GM18508 (cell line): ENCODE measurements around the gene SEBOX.

Source experiments
- ATAC-seq: cut with Tn5 transposase; IDR thresholded peaks from one replicate; pipeline ENCODE4 v1.9.1; 2021; ENCODE audit warnings: moderate number of reproducible peaks; ENCODE audit not compliant: insufficient read depth, unreplicated experiment

SEBOX gene

DNA sequence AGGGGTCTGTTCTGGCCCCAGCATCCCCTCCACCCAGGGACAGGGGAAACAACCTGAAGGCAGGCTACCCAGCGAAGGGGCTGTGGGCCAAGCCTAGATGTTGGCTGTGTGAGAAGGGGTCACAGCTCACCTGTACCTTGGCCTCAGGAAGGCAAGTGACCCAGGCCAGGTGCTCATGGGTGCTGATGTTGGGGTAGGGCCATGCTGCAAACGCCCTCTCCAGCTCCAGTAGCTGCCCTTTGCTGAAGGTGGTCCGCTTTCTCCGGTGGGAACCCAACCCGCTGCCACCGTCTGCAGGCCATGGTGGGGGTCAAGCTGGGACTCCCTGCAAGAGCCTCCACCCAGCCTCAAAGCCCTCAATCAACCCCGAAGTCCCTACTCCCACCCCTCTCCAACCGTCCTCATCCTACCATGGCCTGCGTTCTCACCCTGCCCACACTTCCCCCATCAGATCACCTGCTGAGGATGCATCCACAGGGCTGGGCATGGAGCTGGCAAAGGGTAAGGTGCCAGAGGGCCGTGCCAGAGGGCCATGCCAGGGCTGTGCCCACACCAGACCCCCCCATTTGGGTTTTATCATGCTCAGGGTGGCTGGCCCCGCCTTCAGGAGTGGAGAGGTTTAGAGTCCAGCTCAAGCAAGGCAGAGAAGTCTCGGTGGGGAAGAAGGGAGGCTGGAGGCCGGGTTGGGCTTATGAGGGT lies at the start of gene SEBOX:
Gene SEBOX (minus strand): TSS at position 535 of the 699 bp plus-strand sequence. CDS start 48 bp downstream, at position 487.
- no peak for ATAC-seq

- no peak for ATAC-seq
These were observed 48.8 kb upstream of the SEBOX start for GRCh38 chr17:28413804-28414203.

GRCh38 chr17:28412099-28412498 lies 47.1 kb upstream of the SEBOX start:
- no peak for ATAC-seq

DNA sequence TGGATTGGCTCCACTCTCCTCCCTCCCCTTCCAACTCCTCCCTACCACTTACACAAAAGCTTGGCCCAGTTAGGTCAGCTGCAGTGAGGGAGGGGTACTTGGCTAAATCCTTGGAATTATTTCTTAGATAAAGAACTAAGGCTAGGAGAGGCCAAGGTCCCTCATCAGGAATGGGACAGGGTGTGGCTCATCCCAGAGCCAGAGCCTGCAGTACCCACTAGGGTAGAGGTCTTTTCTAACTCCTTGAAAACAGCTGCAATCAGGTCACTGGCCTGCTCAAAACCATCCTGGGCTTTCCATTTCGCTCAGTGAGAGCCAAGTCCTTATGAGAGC lies 42.9 kb upstream of the SEBOX start:
- no peak for ATAC-seq

- ATAC-seq: no peak
These were observed 42.4 kb upstream of the SEBOX start for GRCh38 chr17:28407130-28407973.

DNA sequence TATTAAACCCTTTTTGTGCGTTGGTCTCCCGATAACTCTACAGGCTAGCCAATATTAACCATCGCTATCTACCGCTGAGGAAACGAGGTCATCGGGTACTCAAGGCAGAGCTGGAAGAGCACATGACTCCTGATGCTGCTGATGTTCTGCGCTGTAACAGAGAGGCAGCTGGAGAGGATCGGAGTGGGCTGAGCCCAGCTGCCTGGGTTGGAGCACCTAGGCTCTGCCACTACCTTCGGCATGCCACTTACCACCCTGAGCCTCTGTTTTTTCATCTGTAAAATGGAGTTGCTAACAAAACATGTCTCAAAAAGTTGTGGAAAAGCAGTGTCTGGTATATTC lies 41.4 kb upstream of the SEBOX start:
- ATAC-seq: no peak

DNA sequence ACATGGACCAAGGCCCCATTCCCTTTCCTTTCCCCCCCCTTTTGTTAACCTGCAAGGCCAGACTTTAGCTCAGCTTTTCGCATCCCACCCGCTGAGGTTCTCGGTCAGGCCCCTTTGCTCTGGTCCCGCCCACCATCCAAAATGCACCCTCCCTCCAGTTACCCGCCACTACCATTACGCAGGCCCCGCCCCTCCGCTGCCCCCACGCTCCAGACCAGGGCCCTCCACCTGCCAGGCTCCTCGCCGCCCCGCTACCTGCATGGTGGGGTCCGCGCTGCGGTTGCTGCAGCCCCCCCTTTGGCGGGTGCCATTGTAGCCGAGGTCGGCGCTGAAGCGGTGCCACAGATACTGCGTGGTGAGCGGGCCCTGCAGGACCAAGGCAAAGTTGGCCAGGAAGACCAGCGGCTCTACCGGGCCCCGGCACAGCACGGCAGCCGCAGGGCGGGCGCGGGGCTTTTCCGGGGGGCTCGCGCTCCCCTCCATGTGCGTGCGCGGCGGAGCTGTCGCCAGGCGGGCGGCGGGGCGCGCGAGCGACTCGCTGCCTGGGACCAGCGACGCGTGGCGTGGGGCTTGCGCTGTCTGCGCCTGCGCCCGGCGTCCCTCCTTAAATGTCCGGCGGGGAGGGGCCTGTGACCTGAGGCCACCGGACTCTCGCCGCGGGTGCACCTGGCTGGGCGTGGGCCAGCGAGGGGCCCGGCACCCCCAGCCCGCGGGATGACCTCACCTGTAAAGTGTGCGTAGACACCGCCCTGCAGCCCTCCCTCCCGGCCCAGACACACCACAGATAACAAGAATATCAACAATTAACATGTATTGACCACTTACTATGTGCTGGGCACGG lies 40.9 kb upstream of the SEBOX start, which contains the start of gene SLC46A1:
Gene SLC46A1 (minus strand): TSS at position 581 of the 841 bp plus-strand sequence. CDS start 98 bp downstream, at position 483.
- ATAC-seq: no peak

DNA sequence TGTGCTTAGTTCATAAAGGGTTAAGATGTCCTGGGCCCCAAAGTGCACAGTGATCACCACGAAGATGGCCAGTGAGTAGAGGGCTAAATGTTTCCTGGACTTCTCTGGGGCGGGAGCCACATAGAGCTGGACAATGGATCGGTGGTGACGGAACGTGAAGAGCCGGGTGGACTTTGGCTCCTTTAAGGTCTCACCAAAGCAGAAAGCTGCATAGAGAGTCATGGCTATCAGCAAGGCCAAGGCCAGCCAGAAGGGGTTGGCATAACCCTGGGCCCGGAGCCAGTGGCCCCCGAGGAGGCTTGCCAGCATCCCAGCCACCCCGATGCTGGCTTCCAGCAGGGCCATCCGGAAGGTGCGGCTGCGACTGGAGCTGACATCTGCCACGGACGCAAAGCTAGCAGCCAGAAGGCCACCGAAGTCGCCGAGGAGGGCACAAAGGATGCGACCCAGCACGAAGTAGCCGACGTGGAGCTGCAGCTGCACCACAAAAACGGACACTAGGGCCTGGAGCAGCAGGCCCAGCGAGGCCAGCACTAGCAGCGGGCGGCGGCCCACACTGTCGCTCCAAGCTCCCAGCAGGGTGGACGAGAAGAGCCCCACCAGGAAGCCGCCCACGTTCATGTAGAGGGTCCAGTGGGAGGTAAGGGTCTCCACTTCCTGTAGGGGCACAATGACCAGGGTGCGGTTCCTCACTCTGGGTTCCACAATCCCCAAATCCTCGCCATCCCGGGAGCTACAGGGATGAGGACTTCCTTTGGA lies 40.0 kb upstream of the SEBOX start:
- no peak for ATAC-seq

DNA sequence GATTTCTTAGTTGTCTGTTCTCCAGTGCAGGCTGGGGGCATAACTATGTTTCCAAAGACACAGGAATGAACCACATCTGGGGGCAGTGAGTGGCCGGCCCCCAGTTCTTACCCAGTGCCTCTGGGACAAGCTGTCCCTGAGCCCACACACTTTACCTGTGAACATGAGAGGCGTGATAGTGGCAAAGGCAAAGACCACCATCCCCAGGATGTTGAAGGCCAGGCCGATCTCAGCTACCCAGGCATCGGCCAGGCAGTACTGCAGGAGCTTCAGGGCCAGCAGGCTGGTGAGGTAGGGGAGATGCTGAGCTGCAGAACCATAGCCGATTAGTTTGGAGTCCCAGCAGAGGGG lies 39.4 kb upstream of the SEBOX start:
- ATAC-seq: no peak

- ATAC-seq: no peak
These were observed 39.0 kb upstream of the SEBOX start for GRCh38 chr17:28404007-28404406.

DNA sequence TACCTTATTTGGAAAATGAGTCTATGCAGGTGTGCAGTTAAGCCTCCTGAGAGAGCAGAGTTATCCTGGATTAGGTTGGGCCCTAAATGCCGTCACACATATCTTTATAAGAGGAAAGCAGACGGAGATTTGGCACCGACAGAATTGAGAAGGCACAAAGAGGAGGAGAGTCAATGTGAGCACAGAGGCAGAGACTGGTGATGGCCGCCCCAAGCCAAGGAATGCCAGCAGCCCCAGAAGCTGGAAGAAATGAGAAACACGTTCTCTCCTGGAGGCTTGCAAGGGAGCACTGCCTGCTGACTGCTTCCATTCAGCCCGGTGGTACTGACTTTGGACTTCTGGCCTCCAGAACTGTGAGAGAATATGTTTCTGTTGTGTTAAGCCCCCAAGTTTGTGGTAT lies 37.8 kb upstream of the SEBOX start:
- no peak for ATAC-seq

- ATAC-seq: no peak
These were observed 37.2 kb upstream of the SEBOX start for GRCh38 chr17:28402224-28402630.

GRCh38 chr17:28399808-28400207 lies 34.8 kb upstream of the SEBOX start:
- no peak for ATAC-seq

- no peak for ATAC-seq
These were observed 33.4 kb upstream of the SEBOX start for GRCh38 chr17:28398280-28398981.

DNA sequence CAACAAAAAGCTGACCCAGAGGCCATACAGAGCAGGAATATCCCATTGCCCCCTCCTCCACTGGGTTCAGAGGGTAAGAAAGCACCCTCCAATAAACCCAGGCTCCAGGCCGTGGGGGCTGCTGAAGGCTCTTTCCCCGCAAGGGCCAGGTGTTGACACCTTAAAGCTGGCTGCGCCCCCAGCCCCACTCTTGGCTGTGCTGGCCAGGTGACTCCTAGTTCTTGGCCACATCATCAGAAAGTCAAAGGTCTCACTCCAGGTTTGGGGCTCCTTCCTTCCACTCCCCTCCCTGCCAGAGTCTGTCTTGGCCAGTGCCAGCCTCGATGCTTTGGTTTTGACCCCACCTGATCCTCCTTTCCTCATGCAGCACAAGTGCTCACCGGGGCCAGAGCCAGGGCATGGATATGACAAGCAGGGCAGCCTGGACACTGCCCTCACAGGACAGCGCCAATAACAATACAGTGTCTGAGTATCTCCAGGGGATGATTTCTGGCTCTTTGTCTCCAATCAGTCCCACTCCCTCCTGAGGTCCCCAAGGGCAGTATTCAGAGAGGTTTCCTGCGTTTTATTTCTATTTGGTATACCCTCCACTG lies 32.8 kb upstream of the SEBOX start:
- no peak for ATAC-seq

GRCh38 chr17:28397275-28397674 lies 32.3 kb upstream of the SEBOX start:
- no peak for ATAC-seq

GRCh38 chr17:28396635-28397239 lies 31.7 kb upstream of the SEBOX start:
- no peak for ATAC-seq

DNA sequence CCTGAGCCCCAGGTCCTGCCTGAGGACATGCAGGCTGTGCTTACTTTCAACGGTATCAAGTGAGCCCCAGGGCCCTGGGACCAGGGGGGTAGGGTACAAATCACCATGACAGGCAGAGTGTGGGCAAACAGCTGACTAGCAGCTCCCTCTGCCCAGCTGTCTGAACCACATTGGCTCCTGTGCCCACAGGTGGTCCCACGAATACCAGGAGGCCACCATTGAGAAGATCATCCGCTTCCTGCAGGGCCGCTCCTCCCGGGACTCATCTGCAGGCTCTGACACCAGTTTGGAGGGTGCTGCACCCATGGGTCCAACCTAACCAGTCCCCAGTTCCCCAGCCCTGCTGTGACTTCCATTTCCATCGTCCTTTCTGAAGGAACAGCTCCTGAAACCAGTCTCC lies 31.0 kb upstream of the SEBOX start:
- ATAC-seq: no peak

GRCh38 chr17:28395426-28395825 lies 30.4 kb upstream of the SEBOX start:
- no peak for ATAC-seq
